Left ventricle myocardium inferior (tissue), 1 donor: ENCODE results near the gene MT1A. TPM values are rescaled to one million over a fixed set of nuclear protein-coding genes. Genes with fewer than 3 reads are reported as not detected.
"Not testable (repeated sequence)": the region's sequence is repeated elsewhere in the genome, so short reads cannot be mapped to it uniquely, and the experiment has no call there.

Experiments used
- DNase-seq: peaks from one replicate; pipeline ENCODE4 v3.0.0-alpha.2; 2020
- H3K27ac ChIP-seq: fragments of 200-600 bp; replicated peaks from 2 replicates; pipeline ENCODE4 v1.8.0; 2021
- H3K27me3 ChIP-seq: fragments of 200-600 bp; 2 replicates; pipeline ENCODE4 v1.8.0; 2021; ENCODE audit warnings: low read depth
- H3K36me3 ChIP-seq: fragments of 200-600 bp; 2 replicates; pipeline ENCODE4 v1.8.0; 2021
- H3K4me1 ChIP-seq: fragments of 200-600 bp; 2 replicates; pipeline ENCODE4 v1.8.0; 2021
- H3K4me3 ChIP-seq: fragments of 200-600 bp; 2 replicates; pipeline ENCODE4 v1.8.0; 2021; ENCODE audit warnings: mild to moderate bottlenecking, moderate library complexity
- H3K9me3 ChIP-seq: fragments of 200-600 bp; replicated peaks from 2 replicates; pipeline ENCODE4 v1.8.0; 2021
- CTCF ChIP-seq: fragments of 200-600 bp; IDR thresholded peaks from 2 replicates; pipeline ENCODE4 v1.8.0; 2021; ENCODE audit warnings: antibody characterized with exemption, mild to moderate bottlenecking, borderline replicate concordance
- intact Hi-C: fragments of 100-400 bp; cut with micrococcal nuclease; formaldehyde crosslinking; loops from one replicate; pipeline ENCODE4 v1.11.0; 2022
- total RNA-seq: library from RNA; stranded (reverse); fragmentation: NEBNext Ultra II Directional; extraction: Animal tissue kit (Norgen Biotek cat#: 25700); gene quantifications from one replicate; pipeline ENCODE4 v1.2.1, GENCODE V29; 2021
- donor health status: DM: no; HTN: yes; CAD: no; lungs with severe emphysema.

MT1A gene
- total RNA-seq, 1 donor from 2014 or later = 1.2 TPM

- no peaks in the 10 kb centered on the region for H3K9me3 ChIP-seq
- H3K36me3 ChIP-seq = no peaks in the 10 kb centered on the region
- no peak for TF ChIP-seq CTCF
- H3K27ac ChIP-seq = peak overlapping the region; percentile 87
- H3K4me3 ChIP-seq = peak overlapping the region; percentile 66
- H3K4me1 ChIP-seq = peaks cover 40% of the 10 kb centered on the region
- no peaks in the 10 kb centered on the region for H3K27me3 ChIP-seq
- DNase-seq = no peak
- intact Hi-C loops = no loop called here
These were observed 21.8 kb upstream of the MT1A start for GRCh38 chr16:56616608-56617211.

- Histone ChIP-seq H3K27me3 (no peaks in the 10 kb centered on the region), H3K9me3 (no peaks in the 10 kb centered on the region), H3K27ac (peak overlapping the region; percentile 87), H3K36me3 (no peaks in the 10 kb centered on the region), H3K4me3 (peak overlapping the region; percentile 66), H3K4me1 (peaks cover 39% of the 10 kb centered on the region)
- peak; percentile 39 for TF ChIP-seq CTCF
- intact Hi-C loops = no loop called here
- peak; percentile 88 for DNase-seq
These were observed 21.0 kb upstream of the MT1A start for GRCh38 chr16:56617212-56618085.

- no peak for TF ChIP-seq CTCF
- intact Hi-C loops = no loop called here
- no peaks in the 10 kb centered on the region for H3K27me3 ChIP-seq
- H3K9me3 ChIP-seq = no peaks in the 10 kb centered on the region
- peak overlapping the region; percentile 87 for H3K27ac ChIP-seq
- peak overlapping the region; percentile 66 for H3K4me3 ChIP-seq
- DNase-seq = no peak
- H3K36me3 ChIP-seq = no peaks in the 10 kb centered on the region
- H3K4me1 ChIP-seq = peaks cover 39% of the 10 kb centered on the region
These were observed 20.3 kb upstream of the MT1A start for GRCh38 chr16:56618138-56618537.

- H3K4me3 ChIP-seq = no peak overlapping the region
- intact Hi-C loops = no loop called here
These were observed 18.0 kb upstream of the MT1A start for GRCh38 chr16:56620339-56620897.

GRCh38 chr16:56621665-56622445 lies 16.6 kb upstream of the MT1A start:
- intact Hi-C loops = not testable (repeated sequence)

More at GRCh38 chr16:56620339-56620897, 18.0 kb upstream of the MT1A start:
- DNase-seq = no peak
- TF ChIP-seq CTCF = no peak
- no peak overlapping the region for H3K27ac ChIP-seq
- H3K36me3 ChIP-seq = no peaks in the 10 kb centered on the region
- peaks cover 47% of the 10 kb centered on the region for H3K4me1 ChIP-seq
- H3K9me3 ChIP-seq = no peaks in the 10 kb centered on the region
- no peaks in the 10 kb centered on the region for H3K27me3 ChIP-seq

GRCh38 chr16:56623184-56623583 lies 15.3 kb upstream of the MT1A start:
- peaks cover 49% of the 10 kb centered on the region for H3K4me1 ChIP-seq
- H3K36me3 ChIP-seq, H3K27ac ChIP-seq, H3K4me3 ChIP-seq, H3K27me3 ChIP-seq, intact Hi-C loops, DNase-seq, H3K9me3 ChIP-seq: not testable (repeated sequence)

More at GRCh38 chr16:56621665-56622445, 16.6 kb upstream of the MT1A start:
- H3K9me3 ChIP-seq, DNase-seq, H3K27me3 ChIP-seq, H3K36me3 ChIP-seq, H3K4me3 ChIP-seq: not testable (repeated sequence)
- peak overlapping the region; percentile 48 for H3K27ac ChIP-seq
- peaks cover 55% of the 10 kb centered on the region for H3K4me1 ChIP-seq
